Measurements from ENCODE around the gene ALKBH2. TPM values are rescaled to one million over a fixed set of nuclear protein-coding genes. Genes with fewer than 3 reads are reported as not detected.
A peak's percentile ranks its signal among the peaks of the same experiment; 100 is the strongest.

The ALKBH2 gene
- total RNA-seq, 8 experiments from 2014 or later = 21.6 to 51.8 (median 37.7) TPM

GRCh38 chr12:109088818-109089217 lies 4.5 kb downstream of the ALKBH2 start:
- Histone ChIP-seq H3K4me1 (replicated peaks in 1 of 2) (peaks cover 15% of the 10 kb centered on the region in 2 donors), H3K4me3 (no peak overlapping the region), H3K27ac (no peak overlapping the region)
- in situ Hi-C loops (cut with MboI; ENCODE audit: low pct_unique_long_range_greater_than_20kb in 2 of 9, low sequenced_read_pairs in 9 of 9, unreplicated experiment in 9 of 9) = loop anchor here in 2 of 9 experiments (25.0 kb wide), 3 partner anchors 227 to 452 kb away; partner anchors contain the start of genes SELPLG (in 1 of the 2) and SSH1 (in 1 of the 2)
- 37 to 100% (median 60%) methylated on average over 1 to 6 of the region's 6 CpGs; no CpG with 5 or more reads in 4 of the 10 experiments for WGBS, 10 experiments
- no peak for ATAC-seq (replicated peaks in 6 of 8)

DNA sequence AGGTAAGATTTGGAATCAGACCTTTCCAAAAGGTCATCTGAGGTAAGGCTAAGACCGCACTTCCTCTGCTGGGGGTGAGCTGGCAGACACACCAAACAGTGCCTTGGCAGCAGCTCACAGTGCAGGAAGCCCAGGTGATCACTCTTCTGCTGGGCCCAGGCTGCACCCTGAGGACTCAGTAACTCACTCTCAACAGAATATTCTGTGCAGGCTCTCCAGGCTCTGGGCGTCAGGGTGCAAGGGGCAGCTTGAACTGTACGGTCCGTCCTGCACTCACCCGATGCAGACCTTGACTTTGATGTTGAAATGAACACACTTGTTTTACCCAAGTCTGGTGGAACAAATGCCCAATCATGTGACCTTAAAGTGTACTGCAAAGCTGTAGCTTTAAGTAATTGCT lies 6.0 kb downstream of the ALKBH2 start:
- H3K27ac ChIP-seq = no peak overlapping the region
- H3K4me3 ChIP-seq = no peak overlapping the region
- 60 to 100% (median 86%) methylated on average over 1 to 5 of the region's 5 CpGs; no CpG with 5 or more reads in 4 of the 10 experiments for WGBS, 10 experiments
- ATAC-seq (replicated peaks in 6 of 8) = no peak
- in situ Hi-C loops (cut with MboI; ENCODE audit: low pct_unique_long_range_greater_than_20kb in 2 of 9, low sequenced_read_pairs in 9 of 9, unreplicated experiment in 9 of 9) = loop anchor here in 2 of 9 experiments (25.0 kb wide), 3 partner anchors 225 to 450 kb away; partner anchors contain the start of genes SELPLG (in 1 of the 2) and SSH1 (in 1 of the 2)
- H3K4me1 ChIP-seq (replicated peaks in 1 of 2) = peaks cover 10% of the 10 kb centered on the region in 2 donors

GRCh38 chr12:109085590-109085989 lies 7.7 kb downstream of the ALKBH2 start:
- Histone ChIP-seq H3K4me3 (no peak overlapping the region), H3K27ac (no peak overlapping the region), H3K4me1 (replicated peaks in 1 of 2) (no peaks in the 10 kb centered on the region)
- 60 to 100% (median 93%) methylated on average over 1 to 6 of the region's 11 CpGs; no CpG with 5 or more reads in 3 of the 10 experiments for WGBS, 10 experiments
- no peak for ATAC-seq (replicated peaks in 6 of 8)
- in situ Hi-C loops (cut with MboI; ENCODE audit: low pct_unique_long_range_greater_than_20kb in 2 of 9, low sequenced_read_pairs in 9 of 9, unreplicated experiment in 9 of 9) = loop anchor here in 2 of 9 experiments (25.0 kb wide), 3 partner anchors 223 to 448 kb away; partner anchors contain the start of genes SELPLG (in 1 of the 2) and SSH1 (in 1 of the 2)

DNA sequence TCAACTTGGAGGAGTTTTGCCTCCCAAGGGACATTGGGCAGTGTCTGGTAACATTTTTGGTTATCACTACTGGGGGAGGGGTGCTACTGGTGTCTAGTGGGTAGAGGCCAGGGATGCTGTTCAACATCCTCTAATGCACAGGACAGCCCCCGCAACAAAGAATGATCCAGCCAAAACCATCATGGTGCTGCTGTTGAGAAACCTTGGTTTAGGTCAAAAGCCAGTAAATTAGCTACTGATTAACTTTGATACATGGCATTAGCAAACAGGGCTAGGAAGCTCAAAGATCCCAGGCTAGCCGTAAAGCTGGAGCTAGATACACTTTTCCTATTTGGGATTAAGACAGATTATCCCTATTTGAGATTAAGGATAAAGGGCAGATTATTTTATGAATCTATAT lies 8.8 kb downstream of the ALKBH2 start:
- no peak for ATAC-seq (replicated peaks in 6 of 8)
- WGBS, 10 experiments = 67 to 100% (median 92%) methylated on average over 1 to 2 of the region's 2 CpGs; no CpG with 5 or more reads in 3 of the 10 experiments
- no peaks in the 10 kb centered on the region for H3K4me1 ChIP-seq (replicated peaks in 1 of 2)
- no peak overlapping the region for H3K4me3 ChIP-seq
- in situ Hi-C loops (cut with MboI; ENCODE audit: low pct_unique_long_range_greater_than_20kb in 2 of 9, low sequenced_read_pairs in 9 of 9, unreplicated experiment in 9 of 9) = loop anchor here in 2 of 9 experiments (25.0 kb wide), 3 partner anchors 222 to 447 kb away; partner anchors contain the start of genes SELPLG (in 1 of the 2) and SSH1 (in 1 of the 2)
- no peak overlapping the region for H3K27ac ChIP-seq

DNA sequence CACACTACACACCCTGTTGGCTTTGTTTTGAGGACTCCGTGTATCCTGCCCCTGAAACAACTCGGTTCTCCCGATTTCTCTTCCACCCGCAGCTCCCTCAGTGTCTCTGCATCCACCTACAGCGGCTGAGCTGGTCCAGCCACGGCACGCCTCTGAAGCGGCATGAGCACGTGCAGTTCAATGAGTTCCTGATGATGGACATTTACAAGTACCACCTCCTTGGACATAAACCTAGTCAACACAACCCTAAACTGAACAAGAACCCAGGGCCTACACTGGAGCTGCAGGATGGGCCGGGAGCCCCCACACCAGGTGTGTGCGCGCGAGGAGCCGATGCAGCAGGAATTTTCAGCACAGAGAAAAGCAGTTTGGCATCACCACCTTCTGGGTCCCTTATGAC lies 10.5 kb downstream of the ALKBH2 start:
- WGBS, 10 experiments = 73 to 100% (median 92%) methylated on average over 1 to 6 of the region's 14 CpGs; no CpG with 5 or more reads in 5 of the 10 experiments
- in situ Hi-C loops (cut with MboI; ENCODE audit: low pct_unique_long_range_greater_than_20kb in 2 of 9, low sequenced_read_pairs in 9 of 9, unreplicated experiment in 9 of 9) = loop anchor here in 2 of 9 experiments (25.0 kb wide), 3 partner anchors 220 to 445 kb away; partner anchors contain the start of genes SELPLG (in 1 of the 2) and SSH1 (in 1 of the 2)
- Histone ChIP-seq H3K4me1 (replicated peaks in 1 of 2) (no peaks in the 10 kb centered on the region), H3K4me3 (no peak overlapping the region), H3K27ac (no peak overlapping the region)
- no peak for ATAC-seq (replicated peaks in 6 of 8)

DNA sequence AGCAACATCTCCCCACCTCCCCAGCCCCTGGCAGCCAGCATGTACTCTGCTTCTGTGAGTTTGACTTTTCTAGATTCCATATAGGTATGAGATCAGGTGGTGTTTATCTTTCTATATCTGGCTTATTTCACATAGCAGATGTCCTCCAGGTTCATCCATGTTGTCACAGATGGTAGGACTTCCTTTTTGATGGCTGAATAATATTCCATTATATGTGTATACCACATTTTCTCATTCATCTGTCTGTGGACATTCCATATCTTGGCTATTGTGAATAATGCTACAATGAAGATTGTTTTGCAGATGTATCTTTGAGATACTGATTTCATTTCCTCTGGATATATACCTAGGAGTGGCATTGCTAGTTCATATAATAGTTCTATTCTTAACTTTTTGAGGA lies 18.4 kb downstream of the ALKBH2 start:
- in situ Hi-C loops (cut with MboI; ENCODE audit: low pct_unique_long_range_greater_than_20kb in 2 of 9, low sequenced_read_pairs in 9 of 9, unreplicated experiment in 9 of 9) = loop anchor here in 2 of 9 experiments (25.0 kb wide), 3 partner anchors 213 to 438 kb away; partner anchors contain the start of genes SELPLG (in 1 of the 2) and SSH1 (in 1 of the 2)

GRCh38 chr12:109069307-109070271 lies 23.7 kb downstream of the ALKBH2 start:
- ATAC-seq (replicated peaks in 6 of 8) = peak in 2 of 8 experiments; percentile 65 to 75
- Histone ChIP-seq H3K27ac (no peak overlapping the region), H3K4me3 (no peak overlapping the region), H3K4me1 (replicated peaks in 1 of 2) (no peaks in the 10 kb centered on the region)
- WGBS, 10 experiments = 20 to 89% (median 63%) methylated on average over 1 to 13 of the region's 17 CpGs
- in situ Hi-C loops (cut with MboI; ENCODE audit: low pct_unique_long_range_greater_than_20kb in 2 of 9, low sequenced_read_pairs in 9 of 9, unreplicated experiment in 9 of 9) = no loop called here

More for the DNA sequence above, 18.4 kb downstream of the ALKBH2 start:
- H3K4me1 ChIP-seq (replicated peaks in 1 of 2) = no peaks in the 10 kb centered on the region
- H3K27ac ChIP-seq = no peak overlapping the region
- ATAC-seq (replicated peaks in 6 of 8) = no peak
- H3K4me3 ChIP-seq = no peak overlapping the region

DNA sequence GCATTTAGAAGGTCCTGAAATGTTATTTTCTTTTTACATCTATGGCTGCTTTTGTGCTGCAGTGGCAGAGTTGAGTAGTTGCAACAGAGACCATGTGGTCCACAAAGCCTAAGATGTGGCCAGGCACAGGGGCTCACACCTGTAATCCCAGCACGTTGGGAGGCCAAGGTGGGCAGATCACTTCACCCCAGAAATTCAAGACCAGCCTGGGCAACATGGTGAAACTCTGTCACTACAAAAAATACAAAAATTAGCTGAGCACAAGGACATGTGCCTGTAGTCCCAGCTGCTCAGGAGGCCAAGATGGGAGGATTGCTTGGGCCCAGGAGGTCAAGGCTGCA lies 27.4 kb downstream of the ALKBH2 start:
- ATAC-seq (replicated peaks in 6 of 8) = no peak
- no peak overlapping the region for H3K4me3 ChIP-seq
- H3K27ac ChIP-seq = no peak overlapping the region
- H3K4me1 ChIP-seq (replicated peaks in 1 of 2) = no peaks in the 10 kb centered on the region
- in situ Hi-C loops (cut with MboI; ENCODE audit: low pct_unique_long_range_greater_than_20kb in 2 of 9, low sequenced_read_pairs in 9 of 9, unreplicated experiment in 9 of 9) = no loop called here
- WGBS, 10 experiments = 0 to 100% (median 50%) methylated on average over 1 of the region's 1 CpG; no CpG with 5 or more reads in 6 of the 10 experiments

- 43 to 100% (median 71%) methylated on average over 2 to 5 of the region's 5 CpGs for WGBS, 10 experiments
- Histone ChIP-seq H3K4me1 (replicated peaks in 1 of 2) (no peaks in the 10 kb centered on the region), H3K27ac (no peak overlapping the region), H3K4me3 (no peak overlapping the region)
- in situ Hi-C loops (cut with MboI; ENCODE audit: low pct_unique_long_range_greater_than_20kb in 2 of 9, low sequenced_read_pairs in 9 of 9, unreplicated experiment in 9 of 9) = no loop called here
- no peak for ATAC-seq (replicated peaks in 6 of 8)
Observed at GRCh38 chr12:109065154-109065852, 28.0 kb downstream of the ALKBH2 start.

DNA sequence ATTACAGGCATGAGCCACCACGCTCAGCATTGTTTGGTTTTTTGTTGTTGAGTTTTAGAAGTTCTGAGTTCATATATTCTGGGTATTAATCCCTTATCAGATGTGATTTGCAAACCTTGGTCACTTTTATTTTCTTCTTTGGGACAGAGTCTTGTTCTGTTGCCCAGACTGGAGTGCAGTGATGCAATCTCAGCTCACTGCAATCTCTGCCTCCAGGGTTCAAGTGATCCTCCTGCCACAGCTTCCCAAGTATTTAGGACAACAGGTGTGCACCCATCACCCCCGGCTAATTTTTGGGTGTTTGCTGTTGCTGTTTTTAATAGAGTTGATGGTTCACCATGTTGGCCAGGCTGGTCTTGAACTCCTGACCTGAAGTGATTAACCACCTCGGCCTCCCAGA lies 29.1 kb downstream of the ALKBH2 start:
- 82 to 100% (median 89%) methylated on average over 1 to 2 of the region's 3 CpGs; no CpG with 5 or more reads in 4 of the 10 experiments for WGBS, 10 experiments
- no peak for ATAC-seq (replicated peaks in 6 of 8)
- Histone ChIP-seq H3K4me3 (no peak overlapping the region), H3K27ac (no peak overlapping the region), H3K4me1 (replicated peaks in 1 of 2) (no peaks in the 10 kb centered on the region)
- in situ Hi-C loops (cut with MboI; ENCODE audit: low pct_unique_long_range_greater_than_20kb in 2 of 9, low sequenced_read_pairs in 9 of 9, unreplicated experiment in 9 of 9) = no loop called here

DNA sequence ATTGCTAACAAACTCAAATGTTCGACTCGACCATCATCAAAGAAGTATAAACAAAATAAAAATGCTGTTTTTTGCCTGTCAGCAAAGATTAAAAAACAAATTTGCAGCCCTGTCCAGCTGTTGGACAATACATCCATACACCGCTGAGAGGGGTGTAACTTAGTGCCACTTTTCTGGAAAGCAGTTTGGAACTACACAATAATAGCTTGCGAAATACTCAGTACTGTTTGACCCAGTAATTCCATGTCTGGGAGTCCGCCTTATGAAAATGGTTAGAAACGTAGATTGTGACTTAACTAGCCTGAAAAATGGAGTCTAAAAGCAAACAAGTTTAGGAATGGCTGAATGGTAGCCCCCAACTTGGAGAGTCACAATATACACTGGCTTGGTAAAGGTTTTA lies 34.5 kb downstream of the ALKBH2 start:
- Histone ChIP-seq H3K27ac (no peak overlapping the region), H3K4me3 (no peak overlapping the region)
- WGBS, 10 experiments = 71 to 100% (median 91%) methylated on average over 2 to 6 of the region's 6 CpGs

DNA sequence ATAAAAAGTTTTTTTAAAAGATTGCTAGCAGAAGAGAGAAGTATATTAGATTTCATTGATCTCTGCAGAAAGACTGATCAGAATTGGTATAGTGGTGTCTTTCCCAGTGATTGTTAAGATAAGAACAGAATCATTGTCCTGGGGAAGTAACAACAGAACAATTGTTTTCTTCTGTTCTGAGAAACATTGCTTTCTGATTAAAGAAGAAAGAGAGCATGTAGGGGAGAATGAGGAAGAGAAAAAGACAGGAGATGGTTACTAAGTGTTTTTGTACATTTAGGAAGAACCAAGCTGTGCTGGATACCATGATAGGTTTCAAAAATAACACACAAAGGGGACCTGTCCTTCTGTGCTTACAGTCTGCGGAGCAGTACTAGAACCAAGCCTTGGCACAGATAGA lies 35.9 kb downstream of the ALKBH2 start:
- WGBS, 10 experiments = 88 to 100% (median 100%) methylated on average over 1 of the region's 1 CpG; no CpG with 5 or more reads in 5 of the 10 experiments
- in situ Hi-C loops (cut with MboI; ENCODE audit: low pct_unique_long_range_greater_than_20kb in 2 of 9, low sequenced_read_pairs in 9 of 9, unreplicated experiment in 9 of 9) = no loop called here
- peaks cover 5 to 9% of the 10 kb centered on the region in 2 donors for H3K4me1 ChIP-seq (replicated peaks in 1 of 2)
- no peak overlapping the region for H3K4me3 ChIP-seq
- no peak for ATAC-seq (replicated peaks in 6 of 8)
- no peak overlapping the region for H3K27ac ChIP-seq

More for the DNA sequence above, 34.5 kb downstream of the ALKBH2 start:
- ATAC-seq (replicated peaks in 6 of 8) = no peak
- peaks cover under 1 to 4% of the 10 kb centered on the region in 2 donors for H3K4me1 ChIP-seq (replicated peaks in 1 of 2)
- in situ Hi-C loops (cut with MboI; ENCODE audit: low pct_unique_long_range_greater_than_20kb in 2 of 9, low sequenced_read_pairs in 9 of 9, unreplicated experiment in 9 of 9) = no loop called here

All from motor neuron (in vitro differentiated cells).